ENCODE results near the gene NAIF1.

NAIF1 gene

DNA sequence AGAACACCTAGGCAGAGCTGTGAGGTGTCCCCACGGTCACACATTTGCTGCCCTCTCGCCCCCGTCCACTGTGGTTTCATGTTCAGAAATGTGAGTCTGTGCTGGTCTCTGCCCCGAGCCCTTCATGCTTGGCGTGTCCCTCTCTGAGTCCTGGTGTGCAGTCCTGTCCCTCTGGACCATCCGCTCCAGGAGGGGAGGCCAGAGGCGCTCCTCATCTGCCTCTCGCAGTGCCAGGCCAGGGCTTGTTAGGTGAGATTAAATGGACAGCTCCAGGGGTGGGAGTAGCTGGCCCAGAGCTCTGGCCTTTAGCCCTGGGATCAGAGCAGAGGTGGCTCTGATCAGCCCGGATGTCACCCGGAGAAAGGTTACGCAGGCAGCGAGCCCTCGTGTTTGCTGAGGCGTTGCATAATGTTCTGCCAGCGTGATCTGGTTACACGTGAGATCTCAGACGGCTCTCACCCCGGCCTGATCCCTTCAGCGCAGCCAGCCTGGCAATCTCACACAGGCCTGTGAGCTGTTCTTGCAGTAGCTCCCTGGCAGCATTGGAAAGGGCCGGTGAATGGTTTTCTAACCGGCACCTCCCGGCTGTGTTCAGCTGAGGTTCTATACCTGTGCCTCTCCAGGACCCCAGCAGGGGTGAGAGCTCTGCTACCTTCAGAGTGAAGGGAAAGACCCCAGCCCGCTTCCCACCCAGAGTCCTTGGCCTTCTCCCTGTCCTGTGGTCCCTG lies 35.9 kb upstream of the NAIF1 start:
- no peak for DNase-seq (ENCODE audit: low spot score)

DNA sequence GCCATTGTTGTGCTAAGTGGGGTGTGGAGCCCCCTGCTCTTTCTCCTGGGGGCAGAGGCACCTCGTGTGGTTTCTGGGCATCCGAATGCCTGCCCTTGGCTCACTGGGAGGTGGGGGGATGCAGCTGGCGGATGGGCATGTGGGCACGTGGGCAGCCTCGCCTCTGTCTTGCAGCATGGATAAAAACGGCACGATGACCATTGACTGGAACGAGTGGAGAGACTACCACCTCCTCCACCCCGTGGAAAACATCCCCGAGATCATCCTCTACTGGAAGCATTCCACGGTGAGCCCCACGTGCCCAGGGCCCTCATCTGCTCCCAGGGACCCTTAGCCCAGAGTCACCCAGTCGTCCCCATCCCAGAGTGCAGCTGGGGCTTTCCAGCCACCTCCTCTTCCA lies 35.1 kb upstream of the NAIF1 start:
- DNase-seq (ENCODE audit: low spot score), result no peak

DNA sequence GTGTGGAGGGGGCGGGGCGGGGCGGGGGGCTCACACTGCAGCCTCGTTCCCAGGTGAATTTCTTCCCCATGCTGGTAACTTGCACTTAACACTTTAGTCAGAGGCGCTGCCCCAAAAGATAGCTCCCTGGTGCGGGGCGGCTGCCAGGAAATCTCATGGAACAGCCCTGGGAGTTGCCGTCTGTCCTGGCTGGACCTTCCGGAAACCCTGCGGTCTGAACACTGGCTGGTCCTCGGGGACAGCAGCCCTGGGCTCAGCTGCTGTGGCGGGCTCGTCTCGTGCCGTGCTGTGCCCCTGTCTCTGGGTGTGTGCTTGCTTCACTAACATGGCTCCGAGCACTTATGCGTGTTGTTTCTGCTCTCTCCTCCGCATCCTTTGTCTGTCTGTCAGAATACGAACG lies 34.6 kb upstream of the NAIF1 start:
- DNase-seq (ENCODE audit: low spot score), result no peak

DNA sequence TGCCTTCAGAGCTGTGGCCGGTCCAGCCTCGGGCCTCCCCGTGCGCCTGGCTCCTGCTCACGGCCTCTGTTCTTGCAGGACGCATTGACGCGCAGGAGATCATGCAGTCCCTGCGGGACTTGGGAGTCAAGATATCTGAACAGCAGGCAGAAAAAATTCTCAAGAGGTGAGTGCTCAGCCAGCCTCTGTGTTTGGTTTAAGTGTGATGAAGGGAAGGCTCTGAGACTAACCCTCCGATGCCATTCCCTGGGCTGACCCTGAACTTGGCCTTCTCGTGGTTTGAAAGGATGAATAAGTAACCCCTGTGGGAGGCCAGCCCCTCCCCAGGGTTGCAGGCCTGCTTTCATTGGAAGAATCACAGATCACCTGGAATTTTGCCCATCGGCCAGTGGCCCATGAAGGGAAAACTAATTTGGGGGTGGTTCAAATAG lies 34.1 kb upstream of the NAIF1 start:
- DNase-seq (ENCODE audit: low spot score), result no peak

DNA sequence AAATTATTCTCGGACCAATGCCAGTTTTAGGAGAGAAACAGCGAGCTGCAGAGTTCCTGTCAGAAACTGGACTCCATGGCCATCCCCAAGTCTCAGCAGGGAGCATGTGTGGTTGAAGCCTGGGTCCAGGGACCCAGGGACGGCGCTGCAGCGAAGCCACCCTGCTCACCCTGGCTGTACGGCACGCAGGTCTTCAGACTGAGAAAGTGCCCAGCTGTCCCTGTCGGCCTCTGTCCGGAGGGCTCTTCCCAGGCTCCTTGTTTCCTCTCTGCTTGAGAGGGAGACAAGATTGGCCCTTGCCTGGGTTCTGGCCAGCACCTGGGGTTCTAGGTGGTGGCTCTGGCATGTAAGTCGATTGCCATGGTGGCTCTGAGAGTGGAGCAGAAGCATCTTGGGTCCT lies 33.5 kb upstream of the NAIF1 start:
- no peak for DNase-seq (ENCODE audit: low spot score)

DNA sequence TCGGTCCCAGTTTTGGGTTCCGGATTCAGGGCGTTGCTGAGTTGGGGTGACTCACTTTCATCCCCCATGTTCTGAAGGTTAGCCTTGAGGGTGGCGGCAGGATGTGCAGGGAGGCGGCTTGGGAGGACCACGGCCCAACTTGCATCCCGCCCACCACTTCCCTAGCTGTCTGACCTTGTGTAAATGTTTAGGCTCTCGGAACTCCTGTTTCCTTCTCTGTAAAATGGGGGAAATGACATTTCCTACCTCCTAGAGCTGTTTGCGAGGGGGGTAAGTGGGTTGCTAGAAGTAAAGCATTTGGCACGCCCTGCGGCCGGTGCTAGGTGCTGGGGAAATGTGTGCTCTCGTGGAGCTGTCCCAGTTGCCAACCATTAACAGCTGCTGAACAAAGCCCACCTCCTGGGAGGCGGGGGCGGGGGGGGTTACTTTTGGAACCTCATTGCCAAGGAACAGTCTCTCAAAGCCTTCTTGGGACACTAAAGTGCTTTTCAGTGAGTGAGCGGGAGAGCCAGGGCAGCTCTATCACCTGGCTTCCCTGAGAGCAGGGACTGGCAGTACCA lies 32.9 kb upstream of the NAIF1 start:
- no peak for DNase-seq (ENCODE audit: low spot score)

DNA sequence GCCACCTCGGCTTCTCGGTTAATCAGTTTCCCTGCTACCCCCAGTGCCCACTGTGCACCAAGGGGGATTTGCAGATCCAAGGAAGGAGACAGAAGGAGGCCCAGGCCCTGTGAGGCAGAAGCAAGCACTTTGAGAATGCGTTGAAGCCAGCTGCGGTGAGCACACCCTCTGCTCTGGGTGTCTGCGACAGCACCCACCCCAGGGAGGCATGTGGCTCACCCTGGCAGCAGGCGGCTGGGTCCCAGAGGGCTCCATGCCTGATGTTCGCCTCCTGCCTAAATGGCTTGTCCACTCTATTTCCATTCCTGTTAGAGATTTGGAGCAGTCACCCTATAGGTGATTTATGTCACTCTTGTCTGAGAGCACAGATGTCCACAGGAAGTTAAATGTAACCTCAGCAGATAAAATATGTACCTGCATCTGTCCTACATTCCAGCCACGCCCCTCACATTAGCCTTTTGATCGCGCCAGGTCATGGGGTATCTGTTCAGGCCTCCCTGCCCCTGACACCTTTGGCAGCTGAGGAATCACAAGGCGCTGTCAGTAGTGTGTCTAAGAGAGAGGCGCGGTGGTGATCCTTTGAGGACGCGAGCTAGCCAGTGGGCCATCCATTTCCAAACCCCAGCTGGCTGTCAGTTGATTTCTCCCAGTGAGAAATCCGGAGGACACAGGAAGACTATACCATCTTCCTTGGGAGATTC lies 32.3 kb upstream of the NAIF1 start:
- no peak for DNase-seq (ENCODE audit: low spot score)

DNA sequence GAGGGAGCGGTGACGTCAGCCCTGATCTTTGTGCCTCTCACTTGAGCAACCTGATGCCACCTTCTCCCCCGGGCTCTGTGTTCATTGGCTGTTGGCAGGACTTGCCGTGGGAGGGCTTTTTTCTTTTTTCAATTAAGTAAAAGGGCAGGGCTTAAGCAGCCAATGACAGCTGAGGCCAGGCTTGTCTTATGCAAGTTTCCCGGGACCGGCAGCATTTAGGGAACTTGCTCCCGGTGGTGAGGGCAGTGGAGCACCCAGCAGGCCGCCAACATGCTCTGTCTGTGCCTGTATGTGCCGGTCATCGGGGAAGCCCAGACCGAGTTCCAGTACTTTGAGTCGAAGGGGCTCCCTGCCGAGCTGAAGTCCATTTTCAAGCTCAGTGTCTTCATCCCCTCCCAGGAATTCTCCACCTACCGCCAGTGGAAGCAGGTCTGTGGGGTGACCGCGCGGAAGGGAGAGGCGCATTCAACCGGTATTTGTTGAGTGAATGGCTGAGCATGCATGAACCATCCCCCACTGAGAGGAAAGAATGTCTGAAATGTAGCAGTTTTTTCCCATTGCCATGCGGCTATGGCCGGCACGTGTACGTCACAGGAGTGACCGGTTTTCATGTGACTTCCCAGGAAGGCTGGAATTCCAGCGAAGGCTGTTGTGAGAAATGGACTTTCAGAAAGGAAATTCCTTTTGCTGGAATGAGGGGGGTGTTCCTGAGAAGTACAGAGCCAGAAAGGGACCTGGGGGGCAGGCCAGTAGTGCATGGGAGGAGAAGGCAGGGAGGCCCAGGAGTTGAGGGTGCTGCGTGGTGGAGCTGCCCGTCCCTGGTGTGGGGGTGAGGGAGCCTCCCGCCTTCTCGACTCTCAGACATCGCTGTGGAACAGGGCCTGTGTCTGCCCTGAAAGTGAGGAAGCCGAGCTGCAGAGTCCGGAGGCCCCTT lies 31.4 kb upstream of the NAIF1 start:
- DNase-seq (ENCODE audit: low spot score), result peak; percentile 87

DNA sequence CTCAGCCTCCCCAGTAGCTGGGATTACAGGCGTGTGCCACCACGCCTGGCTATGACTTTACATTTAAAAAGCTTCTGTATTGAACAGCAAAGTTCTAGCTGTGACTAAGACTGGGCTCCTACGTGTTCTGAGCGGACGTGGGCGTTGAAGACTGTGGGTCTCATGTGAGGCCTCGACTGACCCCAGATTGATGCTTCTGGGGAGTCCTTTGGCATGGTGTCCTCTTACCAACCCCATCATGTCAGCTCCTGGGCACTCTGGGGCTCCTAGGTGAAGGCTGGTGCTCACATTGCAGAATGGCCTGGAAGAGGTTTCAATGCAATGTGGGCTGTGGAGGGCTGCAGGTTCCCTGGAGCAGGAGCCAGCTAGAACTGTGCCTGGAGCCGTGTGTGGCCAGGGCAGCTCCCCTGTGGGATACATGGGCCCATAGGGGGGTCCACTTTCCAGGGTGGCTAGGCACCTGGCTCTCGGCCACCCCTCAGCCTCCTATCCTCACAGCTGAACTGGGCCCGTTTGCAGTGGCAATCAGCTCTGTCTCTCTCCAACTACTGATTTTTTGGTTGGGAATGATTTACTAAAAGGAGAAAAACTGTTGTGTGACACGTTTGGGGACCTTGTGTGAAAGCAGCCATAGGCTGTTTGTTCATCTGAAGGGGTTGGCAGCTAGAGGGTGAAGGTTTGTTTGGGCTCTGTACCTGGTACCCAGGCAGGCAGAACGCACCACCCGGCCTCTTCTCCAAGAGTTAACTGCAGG lies 30.6 kb upstream of the NAIF1 start:
- no peak for DNase-seq (ENCODE audit: low spot score)

DNA sequence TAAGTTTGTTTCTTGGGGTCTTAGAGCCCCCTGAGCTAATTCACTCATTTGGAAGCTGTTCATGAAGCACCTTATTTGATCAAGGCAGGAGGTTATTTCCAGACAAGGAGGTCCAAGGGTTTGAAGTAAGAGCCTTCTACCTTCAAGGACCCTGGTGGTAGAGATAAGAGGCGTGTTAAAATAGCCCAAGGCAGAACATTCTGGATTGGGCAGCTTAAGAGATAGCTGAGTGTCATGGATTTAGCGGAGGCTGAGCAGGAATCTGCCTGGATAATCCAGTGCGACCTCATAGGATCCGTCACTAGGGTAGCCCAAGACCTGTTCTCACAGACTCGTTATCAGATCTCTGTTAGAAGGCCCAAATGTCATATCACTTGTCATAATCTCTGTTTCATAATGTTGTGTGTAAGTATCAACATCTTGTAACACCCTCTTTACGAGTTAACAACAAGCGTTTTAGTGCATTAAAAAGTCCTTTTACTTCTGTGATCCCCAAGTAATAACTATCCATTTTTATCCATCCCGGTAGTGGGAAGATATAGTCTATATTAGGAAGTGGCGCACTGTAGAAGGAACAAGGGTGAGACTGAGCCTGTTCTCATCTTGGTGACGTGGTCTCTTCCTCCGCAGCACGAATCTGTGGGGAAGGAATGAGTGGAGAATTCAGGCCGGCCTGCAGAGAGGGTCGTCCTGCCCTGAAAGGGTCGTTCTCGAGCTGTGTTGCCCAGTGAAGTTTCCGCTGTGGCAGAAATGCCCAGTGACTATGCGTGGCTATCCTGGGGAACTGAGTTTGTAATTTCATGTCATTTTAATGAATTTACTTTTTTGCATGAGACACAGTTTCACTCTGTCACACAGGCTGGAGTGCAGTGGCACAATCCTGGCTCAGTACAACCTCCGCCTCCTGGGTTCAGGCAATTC lies 29.8 kb upstream of the NAIF1 start:
- DNase-seq (ENCODE audit: low spot score), result no peak

DNA sequence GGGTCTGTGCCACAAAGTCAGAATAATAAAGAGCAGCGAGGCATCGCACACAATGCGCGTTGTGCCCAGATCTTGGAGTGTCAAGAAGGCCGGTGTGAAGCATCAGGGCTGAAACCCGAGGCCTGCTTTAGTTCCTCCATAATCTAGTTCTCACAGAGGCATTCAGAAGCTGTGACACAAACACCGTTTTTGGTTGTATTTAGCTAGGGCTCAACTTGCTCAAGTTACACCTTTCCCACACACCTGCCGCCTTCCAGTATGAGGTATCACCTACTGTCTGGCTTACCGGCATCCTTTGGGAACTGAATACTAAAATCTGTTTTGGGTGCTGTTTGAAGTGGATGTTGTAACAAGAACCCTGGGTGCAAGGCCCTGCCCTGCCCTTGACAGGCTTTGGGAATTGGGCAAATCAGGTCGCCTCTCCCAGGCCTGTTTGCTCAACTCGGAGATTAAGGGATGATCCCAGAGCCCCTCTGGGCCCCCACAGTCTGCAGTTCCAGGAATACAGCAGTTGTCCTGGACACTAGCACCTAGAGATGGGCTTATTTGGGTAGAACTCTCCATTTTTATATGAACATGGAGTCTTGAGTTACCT lies 27.9 kb upstream of the NAIF1 start:
- no peak for DNase-seq (ENCODE audit: low spot score)

DNA sequence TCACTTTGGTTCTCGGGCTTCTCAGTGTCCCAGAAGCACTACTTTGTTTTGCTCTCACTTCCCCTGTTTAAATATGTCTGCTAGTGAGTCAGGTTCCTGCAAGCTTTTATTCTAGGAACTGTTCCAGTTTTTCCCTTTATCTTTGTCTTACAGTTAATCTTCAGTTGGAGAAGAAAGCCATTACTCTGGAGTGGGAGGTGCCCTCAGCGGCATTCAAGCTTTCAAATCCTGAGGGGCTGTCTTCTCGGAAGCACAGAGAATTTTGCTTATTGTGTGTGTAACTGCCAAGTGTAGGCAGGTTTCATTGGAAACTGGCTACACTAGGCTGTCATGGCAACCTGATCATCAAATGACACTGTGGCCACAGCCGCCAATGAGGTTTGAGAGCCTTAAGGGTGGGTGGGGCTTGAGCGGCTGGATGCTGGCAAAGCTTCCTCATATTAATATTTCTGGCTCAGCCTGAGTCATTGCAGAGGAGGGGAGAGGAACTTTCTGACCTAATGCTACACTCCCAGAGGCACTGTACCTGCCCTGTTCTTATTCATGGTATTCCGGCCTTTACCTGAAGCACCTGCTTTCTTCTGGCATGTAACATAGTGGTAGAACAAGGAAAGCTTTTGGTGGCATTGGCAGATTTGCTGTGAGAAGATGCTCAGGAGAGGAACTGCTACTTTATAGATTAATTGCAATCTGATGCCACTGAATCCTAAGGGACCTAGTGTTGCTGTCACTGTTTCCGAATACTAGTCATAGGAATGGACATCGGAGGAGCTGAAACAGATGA lies 27.2 kb upstream of the NAIF1 start:
- DNase-seq (ENCODE audit: low spot score), result peak; percentile 90

DNA sequence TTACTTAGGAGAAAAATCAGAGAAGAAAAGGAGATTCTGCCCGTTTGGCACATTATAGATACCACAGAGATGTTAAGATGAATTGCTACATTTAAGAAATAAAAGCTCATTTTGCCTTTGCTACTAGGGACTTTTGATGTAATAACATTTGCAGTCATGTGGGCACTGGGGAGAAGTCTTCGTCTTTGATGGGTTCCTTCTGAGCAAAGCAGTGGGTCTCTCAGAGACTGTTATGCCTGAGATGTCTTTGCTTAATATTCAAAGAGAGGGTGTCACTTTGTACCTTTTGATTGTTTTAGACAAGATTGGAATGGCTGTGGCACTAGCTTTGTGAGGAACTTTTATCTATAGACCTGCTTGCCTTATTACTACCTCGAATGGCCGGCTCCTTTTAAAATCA lies 25.9 kb upstream of the NAIF1 start:
- DNase-seq (ENCODE audit: low spot score), result no peak

DNA sequence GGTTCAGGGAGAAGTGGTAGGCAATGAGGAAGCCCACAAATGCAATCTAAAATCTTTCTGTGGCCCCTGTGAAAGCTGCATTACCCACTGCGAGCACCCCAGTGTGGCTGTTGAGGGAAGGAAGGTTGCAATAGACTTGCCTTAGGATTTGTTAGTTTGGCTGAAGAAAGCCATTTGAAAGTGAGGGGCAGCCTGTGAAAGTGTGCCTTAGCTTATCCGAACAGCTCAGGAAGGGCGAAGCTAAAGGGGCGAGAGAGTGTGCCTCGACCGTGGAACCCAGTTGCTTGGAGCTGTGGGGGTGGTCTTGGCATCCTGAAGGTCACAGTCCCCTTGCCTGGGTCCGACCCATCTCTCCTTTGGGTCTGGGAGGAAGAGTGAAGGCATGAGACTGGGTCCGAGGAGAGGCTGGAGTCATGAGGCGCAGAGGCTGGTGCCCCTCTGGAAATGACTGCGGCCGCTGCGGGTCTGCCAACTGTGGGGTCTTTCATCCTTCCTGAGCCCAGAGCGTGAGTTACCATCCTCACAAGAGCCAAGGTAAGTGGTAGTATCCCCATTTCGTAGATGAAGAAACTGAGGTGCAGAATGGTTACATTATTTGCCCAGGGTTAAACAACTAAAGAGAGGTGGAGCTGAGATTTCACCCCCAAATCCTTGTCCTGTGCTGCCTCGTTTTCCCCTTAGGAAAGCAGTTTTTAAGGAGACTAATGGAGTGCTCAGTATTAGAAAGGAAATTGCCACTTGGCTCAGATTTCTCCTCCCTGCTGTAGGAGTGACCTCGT lies 25.3 kb upstream of the NAIF1 start:
- no peak for DNase-seq (ENCODE audit: low spot score)

DNA sequence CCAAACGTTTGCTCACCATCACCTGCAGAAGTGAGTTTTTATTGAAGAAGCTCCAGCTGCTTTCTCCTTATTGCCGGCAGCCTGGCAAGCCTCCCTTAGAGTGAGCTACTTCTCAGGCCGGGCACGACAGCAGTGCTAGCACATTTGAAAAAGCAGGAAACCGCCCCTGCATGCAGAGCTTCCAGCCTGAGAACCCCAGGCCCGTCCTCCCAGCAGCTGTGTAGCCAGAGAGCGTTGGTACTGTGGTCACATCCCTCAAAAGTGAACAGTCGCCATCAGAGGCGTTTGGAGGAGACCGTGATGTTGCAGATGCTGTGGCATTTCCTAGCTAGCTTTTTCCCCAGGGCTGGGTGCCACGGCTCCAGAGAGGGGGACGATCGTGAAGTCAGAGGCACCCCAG lies 24.5 kb upstream of the NAIF1 start:
- no peak for DNase-seq (ENCODE audit: low spot score)

DNA sequence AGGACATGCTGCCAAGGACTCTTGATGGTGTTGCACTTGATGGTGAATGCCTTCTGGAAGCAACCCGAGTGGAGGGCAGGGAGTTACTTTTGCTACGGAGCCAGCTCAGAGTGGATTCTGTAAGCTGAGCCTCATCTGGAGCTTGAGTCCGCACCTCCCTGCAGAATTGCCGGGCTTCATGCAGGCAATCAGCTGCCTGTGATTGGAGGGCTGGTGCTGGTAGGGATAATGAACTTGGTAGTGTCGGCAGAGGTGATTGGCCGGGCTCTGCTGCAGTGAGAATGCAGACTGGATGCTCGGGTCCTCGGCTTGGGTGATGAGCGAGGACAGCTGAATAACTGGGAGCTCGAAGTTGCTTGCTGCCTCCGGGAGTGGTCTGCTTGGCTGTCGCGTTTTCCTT lies 24.0 kb upstream of the NAIF1 start:
- peak; percentile 93 for DNase-seq (ENCODE audit: low spot score)

DNA sequence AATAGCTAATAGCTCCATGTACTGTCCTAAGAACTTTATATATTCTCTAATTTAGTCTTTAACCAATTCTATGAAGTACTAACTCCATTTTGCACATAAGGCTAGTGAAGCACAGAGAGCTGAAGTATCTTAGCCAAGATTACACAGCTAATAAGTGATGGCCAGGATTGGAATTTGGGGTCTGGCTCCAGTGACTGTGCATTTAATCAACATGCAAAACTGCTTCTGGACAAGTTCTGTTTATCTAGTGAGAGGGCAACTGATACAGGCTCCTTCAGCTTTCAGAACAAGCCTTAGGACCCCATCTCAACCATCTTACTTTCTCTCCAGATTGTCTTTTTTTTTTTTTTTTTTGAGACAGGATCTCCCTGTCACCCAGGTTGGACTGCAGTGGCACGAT lies 22.2 kb upstream of the NAIF1 start:
- no peak for DNase-seq (ENCODE audit: low spot score)

DNA sequence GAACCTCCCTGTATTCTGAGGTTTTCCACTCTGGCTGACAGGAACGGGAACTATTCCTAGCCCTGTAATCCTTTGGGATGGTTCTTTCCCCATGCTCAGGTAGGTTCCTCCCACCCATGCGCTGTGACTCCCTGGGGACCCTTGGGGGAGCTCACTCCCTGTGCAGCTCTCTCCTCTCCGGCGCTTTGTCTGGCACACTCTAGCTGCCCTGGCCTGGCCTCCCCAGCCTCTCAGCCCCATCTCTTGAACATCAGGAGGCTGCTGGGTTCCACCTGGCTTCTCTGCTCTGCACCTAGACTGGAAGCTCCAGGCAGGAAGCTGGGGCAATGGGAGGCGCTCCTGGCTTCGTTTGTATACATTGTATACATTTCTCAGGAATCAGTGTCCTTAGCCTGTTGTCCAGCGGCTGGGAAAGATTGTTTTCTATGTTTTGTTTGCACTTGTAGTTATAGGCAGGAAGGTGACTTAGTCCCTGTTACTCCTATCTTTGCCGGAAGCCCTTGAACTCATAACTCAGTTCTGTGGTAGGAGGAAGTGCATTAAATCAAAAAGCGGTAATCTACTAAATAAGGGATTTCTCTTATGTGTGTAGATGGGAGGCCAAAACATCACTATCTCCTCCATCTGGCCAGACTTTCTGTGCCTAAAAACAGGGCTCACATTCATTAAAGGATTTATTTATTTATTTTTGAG lies 21.3 kb upstream of the NAIF1 start:
- no peak for DNase-seq (ENCODE audit: low spot score)
